Measurements from ENCODE around the gene DAP3. TPM values are rescaled to one million over a fixed set of nuclear protein-coding genes. Genes with fewer than 3 reads are reported as not detected.

The DAP3 gene
- total and polyA plus RNA-seq, 9 of the 15 experiments (the other 6 are each of a cell fraction or from before 2014, with no cell fraction given) = 155 to 484 (median 298) TPM

DNA sequence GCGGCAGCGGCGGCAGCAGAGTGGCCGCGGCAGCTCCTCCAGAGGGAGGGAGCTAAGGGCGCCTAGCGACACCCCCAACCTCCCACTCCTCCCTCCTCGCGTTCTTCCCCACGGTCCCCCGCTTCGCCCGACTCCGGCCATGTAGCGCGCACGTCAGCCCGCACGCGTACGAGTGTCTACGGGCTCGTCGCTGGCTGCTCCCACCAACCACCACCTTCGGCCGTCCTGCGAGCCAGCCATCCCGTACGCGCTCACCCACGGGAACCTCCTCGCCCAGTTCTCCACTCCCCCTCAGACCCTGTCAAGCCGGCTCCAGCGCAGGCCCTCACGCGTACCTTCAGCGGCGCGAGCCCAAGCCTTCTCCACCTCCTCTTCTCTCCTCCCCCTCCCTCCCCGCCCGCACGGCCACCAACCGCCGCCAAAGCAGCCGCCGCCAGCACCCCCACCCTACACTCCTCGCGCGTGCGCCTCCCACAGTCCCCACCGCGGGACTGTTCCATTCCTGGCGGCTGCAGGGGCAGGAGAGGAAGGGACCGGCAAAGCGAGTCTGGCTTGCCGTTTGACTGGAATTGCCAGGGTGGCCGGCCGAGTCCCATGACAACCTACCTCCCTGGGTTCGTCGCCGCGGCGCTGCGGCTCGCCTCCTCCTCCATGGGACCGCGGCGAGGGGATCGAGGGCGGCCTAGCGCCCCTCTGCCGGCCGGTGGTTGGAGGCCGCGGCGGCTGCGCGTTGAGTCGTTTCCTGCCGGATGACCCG lies 389 bp upstream of the DAP3 start, which contains the start of gene YY1AP1 (continued):
- TF ChIP-seq, protein P1, sequence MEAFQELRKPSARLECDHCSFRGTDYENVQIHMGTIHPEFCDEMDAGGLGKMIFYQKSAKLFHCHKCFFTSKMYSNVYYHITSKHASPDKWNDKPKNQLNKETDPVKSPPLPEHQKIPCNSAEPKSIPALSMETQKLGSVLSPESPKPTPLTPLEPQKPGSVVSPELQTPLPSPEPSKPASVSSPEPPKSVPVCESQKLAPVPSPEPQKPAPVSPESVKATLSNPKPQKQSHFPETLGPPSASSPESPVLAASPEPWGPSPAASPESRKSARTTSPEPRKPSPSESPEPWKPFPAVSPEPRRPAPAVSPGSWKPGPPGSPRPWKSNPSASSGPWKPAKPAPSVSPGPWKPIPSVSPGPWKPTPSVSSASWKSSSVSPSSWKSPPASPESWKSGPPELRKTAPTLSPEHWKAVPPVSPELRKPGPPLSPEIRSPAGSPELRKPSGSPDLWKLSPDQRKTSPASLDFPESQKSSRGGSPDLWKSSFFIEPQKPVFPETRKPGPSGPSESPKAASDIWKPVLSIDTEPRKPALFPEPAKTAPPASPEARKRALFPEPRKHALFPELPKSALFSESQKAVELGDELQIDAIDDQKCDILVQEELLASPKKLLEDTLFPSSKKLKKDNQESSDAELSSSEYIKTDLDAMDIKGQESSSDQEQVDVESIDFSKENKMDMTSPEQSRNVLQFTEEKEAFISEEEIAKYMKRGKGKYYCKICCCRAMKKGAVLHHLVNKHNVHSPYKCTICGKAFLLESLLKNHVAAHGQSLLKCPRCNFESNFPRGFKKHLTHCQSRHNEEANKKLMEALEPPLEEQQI (IDR thresholded peaks at IDR 0.05) = peak; percentile 68; the same call in 1 of the 2 replicates
- TF ChIP-seq, protein P2, sequence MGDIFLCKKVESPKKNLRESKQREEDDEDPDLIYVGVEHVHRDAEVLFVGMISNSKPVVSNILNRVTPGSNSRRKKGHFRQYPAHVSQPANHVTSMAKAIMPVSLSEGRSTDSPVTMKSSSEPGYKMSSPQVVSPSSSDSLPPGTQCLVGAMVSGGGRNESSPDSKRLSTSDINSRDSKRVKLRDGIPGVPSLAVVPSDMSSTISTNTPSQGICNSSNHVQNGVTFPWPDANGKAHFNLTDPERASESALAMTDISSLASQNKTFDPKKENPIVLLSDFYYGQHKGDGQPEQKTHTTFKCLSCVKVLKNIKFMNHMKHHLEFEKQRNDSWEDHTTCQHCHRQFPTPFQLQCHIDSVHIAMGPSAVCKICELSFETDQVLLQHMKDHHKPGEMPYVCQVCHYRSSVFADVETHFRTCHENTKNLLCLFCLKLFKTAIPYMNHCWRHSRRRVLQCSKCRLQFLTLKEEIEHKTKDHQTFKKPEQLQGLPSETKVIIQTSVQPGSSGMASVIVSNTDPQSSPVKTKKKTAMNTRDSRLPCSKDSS (IDR thresholded peaks at IDR 0.05; ENCODE audit: low read depth, partially characterized antibody) = no peak
- TF ChIP-seq NFIX (CRISPR knock-in tag; IDR thresholded peaks at IDR 0.05; ENCODE audit: low read depth) = no peak
- peak; percentile 98 for TF ChIP-seq NUFIP1 (IDR thresholded peaks at IDR 0.05; ENCODE audit: partially characterized antibody)
- no peak for TF ChIP-seq CC2D1A (IDR thresholded peaks at IDR 0.05)
- TF ChIP-seq KDM2B (CRISPR knock-in tag; IDR thresholded peaks at IDR 0.05) = no peak
- no peak for TF ChIP-seq SAFB2 (IDR thresholded peaks at IDR 0.05; ENCODE audit: borderline replicate concordance, low read depth, low read length, severe bottlenecking)
- no peak for TF ChIP-seq MTA2 (IDR thresholded peaks at IDR 0.05; ENCODE audit: low read depth)
- TF ChIP-seq BHLHE40 (IDR thresholded peaks at IDR 0.05; ENCODE audit: low read length) = peak; percentile 91
- TF ChIP-seq, protein P3, sequence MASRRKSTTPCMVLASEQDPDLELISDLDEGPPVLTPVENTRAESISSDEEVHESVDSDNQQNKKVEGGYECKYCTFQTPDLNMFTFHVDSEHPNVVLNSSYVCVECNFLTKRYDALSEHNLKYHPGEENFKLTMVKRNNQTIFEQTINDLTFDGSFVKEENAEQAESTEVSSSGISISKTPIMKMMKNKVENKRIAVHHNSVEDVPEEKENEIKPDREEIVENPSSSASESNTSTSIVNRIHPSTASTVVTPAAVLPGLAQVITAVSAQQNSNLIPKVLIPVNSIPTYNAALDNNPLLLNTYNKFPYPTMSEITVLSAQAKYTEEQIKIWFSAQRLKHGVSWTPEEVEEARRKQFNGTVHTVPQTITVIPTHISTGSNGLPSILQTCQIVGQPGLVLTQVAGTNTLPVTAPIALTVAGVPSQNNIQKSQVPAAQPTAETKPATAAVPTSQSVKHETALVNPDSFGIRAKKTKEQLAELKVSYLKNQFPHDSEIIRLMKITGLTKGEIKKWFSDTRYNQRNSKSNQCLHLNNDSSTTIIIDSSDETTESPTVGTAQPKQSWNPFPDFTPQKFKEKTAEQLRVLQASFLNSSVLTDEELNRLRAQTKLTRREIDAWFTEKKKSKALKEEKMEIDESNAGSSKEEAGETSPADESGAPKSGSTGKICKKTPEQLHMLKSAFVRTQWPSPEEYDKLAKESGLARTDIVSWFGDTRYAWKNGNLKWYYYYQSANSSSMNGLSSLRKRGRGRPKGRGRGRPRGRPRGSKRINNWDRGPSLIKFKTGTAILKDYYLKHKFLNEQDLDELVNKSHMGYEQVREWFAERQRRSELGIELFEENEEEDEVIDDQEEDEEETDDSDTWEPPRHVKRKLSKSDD (conservative IDR thresholded peaks at IDR 0.05; ENCODE audit: low read length) = no peak
- no peak; a peak in 1 of 4 replicates for TF ChIP-seq KDM1A (IDR thresholded peaks at IDR 0.05)
- TF ChIP-seq JUNB (CRISPR knock-in tag; conservative IDR thresholded peaks at IDR 0.05) = no peak
- no peak for TF ChIP-seq NELFE (IDR thresholded peaks at IDR 0.05; ENCODE audit: insufficient read depth, insufficient read length)
- TF ChIP-seq THRB (CRISPR knock-in tag; conservative IDR thresholded peaks at IDR 0.05) = no peak
- no peak; the same call in 1 of the 2 replicates for TF ChIP-seq TAF15 (IDR thresholded peaks at IDR 0.05; ENCODE audit: low read depth, low read length)
- no peak for TF ChIP-seq SFPQ (IDR thresholded peaks at IDR 0.05; ENCODE audit: low read depth, low read length)
- TF ChIP-seq SIX5 (IDR thresholded peaks at IDR 0.05; ENCODE audit: borderline replicate concordance in 1 of 2, insufficient read depth in 1 of 2, low read depth in 1 of 2, low read length in 2 of 2) = peak; percentile 28 to 41; a peak in 1 of 4 replicates
